CD4-positive, alpha-beta T cell treated with Interferon gamma for 1 hour (primary cell): Measurements from ENCODE around the gene ITGA5.

Experiments
- DNase-seq: peaks from one replicate; pipeline ENCODE4 v3.0.0-alpha.2; 2020

ITGA5 gene

DNA sequence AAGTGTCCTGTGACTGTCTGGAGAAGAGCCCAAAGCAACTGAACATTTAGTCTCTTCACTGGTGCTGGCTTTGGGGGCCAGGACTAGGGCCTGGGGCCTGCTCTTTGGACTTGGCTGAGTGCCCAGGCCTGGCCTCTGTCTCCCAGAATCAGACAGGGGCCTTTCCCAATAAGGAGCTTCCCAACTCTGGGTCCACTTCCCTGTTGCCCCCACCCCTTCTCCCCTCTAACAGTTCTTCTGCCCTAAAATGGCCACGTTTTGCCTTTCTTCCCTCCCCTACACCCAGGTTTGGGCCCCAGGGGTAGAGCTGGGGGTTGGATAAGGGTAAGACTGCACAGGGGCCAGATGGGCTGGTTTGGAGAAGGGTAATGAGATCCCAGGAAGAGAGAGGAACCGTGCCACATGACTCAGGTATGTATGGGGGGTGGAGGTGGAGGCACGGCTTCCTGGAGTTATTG lies 10.0 kb upstream of the ITGA5 start:
- DNase-seq = no peak

DNA sequence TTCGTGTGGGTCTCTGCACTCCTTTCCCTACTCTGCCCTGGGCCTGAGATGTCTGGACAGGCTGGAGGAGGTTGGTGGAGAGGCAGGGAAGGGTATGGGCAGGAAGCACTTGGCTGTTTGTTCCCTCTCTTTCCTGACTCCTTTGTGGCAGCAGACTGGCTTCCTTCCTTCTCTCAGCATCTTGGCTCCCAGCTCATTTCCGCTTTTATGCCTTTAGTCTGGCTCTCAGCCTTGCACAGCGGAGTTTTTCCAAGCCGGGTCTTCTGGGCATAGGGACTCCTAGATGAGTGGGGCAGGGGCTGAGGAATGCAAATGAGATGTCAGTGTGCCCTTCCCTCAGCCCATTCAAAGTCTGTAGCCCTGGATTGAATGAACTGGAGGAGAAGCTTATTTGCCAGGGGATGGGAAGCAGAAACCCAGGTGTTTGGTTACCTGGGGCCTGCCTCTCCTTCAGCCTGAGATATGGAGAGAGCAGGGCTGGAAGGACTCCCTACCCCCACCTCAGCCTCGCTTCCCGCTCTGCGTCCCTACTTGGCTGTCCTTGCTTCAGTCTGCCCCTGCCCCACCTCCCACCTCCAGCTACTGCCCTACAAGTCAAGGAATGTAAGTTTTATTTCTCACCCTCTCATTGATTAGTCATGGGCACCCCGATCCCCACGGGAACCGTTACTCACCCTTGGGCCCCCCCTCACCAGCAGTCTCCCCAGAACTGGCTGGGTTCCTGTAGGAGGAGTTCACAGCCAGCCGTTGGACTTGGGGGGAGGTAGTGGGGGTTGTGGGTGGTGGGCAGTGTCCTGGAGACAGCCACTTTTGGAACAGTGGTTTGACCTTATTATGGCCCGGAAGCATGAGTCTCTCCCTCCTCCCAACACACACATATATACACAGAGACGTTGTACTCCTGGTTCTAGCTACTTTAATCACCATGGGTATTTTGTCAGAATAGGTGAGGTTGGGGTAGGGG lies 9.3 kb upstream of the ITGA5 start:
- DNase-seq = no peak

DNA sequence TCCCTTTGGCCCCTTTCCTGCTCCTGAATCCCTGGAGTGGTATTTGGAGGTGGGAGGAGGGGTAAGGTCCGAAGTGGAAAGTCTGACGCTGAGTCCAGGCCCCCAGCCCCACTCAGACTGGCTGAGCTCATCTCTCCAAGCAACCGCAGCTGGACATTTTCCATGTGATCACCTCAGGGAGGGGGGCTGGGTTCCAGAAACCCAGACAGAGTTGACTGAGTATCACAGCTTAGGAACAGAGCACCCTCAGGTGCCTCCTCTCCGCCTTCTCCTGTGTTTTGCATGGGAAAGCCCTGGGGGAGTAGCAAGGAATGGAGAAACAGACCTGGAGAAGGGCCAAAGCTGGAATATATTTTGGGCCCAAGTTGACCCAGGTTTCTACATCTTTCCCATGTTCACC lies 8.0 kb upstream of the ITGA5 start:
- no peak for DNase-seq

DNA sequence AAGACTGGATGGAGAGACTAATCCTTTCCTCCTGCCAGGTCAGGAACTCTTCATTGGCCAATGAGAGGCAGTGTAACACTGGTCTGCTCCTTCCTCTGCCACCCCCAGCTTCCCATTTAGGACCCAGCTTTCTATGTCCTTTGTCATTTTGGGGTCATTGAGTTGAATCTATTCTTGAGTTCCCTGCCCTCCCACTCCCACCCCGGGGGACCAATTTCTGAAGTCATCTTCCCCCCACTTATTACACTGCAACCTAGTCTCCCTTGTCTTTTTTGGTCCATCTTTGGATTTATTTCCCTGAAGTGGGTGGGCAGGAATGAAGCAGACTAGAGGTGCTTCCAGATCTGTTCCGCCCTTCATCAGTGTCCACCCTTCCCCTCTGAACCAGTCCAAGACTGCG lies 7.6 kb upstream of the ITGA5 start:
- no peak for DNase-seq

DNA sequence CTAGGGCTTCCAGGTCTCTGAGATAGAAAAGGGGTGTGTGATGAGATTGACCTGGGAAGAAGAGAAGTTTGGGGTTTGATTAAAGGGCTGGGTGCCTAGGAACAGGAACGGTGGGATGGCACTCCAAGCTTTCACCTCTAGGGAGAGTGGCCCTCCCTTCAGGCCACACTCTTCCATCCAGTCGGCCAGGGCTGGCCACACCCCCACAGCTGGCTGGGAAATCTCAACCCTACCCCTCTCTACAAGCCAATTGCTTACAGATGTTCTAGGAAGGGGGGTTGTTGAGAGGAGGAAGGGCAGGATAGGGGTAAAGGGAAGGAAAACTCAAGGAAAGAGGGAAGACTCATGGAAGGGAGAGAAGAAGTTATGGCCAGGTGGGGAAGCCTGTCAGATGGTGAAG lies 6.6 kb upstream of the ITGA5 start:
- no peak for DNase-seq

GRCh38 chr12:54424224-54424623 lies 5.2 kb upstream of the ITGA5 start:
- DNase-seq = no peak

GRCh38 chr12:54423816-54424150 lies 4.7 kb upstream of the ITGA5 start:
- DNase-seq = no peak

DNA sequence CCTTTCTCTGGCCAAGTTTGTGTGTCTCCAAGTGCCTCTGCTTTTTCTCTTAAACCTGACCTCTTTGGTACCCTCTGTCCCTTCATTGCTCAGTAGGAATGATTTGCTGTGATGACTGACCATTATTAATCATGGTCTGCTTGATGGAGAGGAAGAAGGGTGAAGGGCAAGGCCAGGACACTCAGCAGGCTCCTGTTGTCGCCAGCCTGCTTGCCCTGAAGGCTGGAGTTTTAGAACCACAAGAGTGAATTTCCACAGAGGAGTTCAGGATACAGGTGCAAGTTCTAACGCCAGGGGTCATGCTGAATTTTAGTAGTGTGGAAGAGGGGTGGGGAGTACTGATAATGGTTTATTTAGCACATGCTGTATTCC lies 2.8 kb upstream of the ITGA5 start:
- DNase-seq = no peak

DNA sequence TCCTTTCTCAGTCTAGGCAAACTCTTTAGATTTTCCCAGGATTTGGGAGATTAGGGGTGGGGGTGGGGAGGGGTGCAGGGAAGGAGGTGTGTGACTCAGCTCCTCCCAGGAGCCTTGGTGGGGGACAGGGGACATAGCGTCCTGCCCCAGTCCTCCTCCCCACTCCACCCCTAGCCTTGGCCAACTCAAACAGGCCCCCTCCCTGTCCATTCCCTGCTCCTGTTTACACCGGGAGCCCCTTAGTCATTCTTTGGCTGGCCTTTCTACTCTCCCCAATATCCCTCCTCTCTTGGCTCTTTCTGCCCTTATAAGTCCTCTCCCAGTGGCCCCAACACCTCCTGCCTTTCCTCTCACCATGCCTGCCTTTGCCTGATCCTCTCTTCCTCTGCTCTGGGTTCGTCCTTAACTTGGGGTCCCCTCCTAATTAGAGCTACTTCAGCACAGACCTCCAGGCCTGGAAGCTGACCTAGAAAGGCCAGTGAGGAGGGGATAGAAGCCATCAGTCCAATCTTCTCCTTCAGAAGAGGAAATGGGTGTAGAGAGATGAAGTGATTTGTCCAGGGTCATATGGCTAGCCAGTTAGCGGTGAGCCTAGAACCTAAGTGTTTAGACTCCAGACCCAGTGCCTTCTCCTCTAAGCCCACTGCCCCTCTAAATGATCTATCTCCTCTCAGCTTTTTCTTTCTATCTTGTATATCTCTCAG lies 2.3 kb upstream of the ITGA5 start:
- DNase-seq = no peak

DNA sequence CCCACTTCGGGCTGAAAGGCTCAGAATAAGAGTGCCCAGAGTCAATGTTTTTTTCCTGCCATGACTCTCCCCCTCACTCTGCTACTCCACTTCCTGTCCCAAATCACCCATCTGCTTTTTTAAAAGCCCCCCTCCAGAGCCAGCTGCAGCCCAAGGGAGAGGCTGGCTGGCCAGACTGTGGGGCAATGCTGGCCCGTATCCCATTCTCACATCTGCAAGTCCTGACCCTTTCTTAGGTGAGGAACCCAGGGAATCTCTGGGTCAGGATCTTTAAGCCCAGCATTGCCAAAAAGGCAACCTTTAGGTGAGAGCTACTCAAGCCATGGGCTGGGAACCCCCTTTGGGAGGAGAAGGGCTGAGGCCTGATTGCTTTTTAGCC lies 1.7 kb upstream of the ITGA5 start:
- no peak for DNase-seq

- DNase-seq = no peak
These were observed 502 bp downstream of the ITGA5 start for GRCh38 chr12:54418441-54419087.

GRCh38 chr12:54417712-54418440 lies 1.2 kb downstream of the ITGA5 start:
- peak; percentile 45 for DNase-seq

- DNase-seq = no peak
These were observed 2.1 kb downstream of the ITGA5 start for GRCh38 chr12:54416687-54417603.

DNA sequence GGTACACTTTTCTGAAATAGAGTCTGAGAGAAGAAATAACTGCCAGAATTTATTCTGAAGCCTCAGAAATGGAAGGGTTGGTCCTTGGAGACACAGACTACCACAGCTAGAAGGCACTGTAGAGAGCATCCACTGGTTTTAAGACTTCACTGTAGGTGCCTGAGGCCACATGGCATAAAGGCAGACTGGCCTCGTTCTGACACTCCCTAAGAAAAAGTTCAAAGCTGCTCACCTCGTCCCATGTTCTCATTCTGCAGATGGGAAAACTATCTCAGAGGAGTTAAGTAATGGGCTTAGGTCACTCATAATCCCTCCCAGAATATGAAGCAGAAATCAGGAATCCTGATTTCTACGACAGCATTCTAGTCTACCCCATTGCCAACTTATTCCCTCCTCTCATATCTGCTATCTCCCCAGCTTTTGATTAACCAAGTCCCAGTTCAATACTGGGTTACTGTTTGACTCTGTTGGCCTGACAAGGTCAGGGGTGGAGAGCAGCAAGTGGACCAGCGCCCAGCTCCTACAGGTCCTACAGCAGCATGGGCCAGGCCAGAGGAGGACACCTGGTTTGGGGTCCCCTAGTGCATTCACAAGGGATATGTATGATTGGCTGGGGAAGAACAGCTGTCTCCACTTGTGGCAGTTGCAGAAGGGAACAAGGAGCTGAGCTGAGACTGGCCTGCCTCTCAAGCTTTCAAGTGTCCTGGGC lies 3.7 kb downstream of the ITGA5 start:
- no peak for DNase-seq

DNA sequence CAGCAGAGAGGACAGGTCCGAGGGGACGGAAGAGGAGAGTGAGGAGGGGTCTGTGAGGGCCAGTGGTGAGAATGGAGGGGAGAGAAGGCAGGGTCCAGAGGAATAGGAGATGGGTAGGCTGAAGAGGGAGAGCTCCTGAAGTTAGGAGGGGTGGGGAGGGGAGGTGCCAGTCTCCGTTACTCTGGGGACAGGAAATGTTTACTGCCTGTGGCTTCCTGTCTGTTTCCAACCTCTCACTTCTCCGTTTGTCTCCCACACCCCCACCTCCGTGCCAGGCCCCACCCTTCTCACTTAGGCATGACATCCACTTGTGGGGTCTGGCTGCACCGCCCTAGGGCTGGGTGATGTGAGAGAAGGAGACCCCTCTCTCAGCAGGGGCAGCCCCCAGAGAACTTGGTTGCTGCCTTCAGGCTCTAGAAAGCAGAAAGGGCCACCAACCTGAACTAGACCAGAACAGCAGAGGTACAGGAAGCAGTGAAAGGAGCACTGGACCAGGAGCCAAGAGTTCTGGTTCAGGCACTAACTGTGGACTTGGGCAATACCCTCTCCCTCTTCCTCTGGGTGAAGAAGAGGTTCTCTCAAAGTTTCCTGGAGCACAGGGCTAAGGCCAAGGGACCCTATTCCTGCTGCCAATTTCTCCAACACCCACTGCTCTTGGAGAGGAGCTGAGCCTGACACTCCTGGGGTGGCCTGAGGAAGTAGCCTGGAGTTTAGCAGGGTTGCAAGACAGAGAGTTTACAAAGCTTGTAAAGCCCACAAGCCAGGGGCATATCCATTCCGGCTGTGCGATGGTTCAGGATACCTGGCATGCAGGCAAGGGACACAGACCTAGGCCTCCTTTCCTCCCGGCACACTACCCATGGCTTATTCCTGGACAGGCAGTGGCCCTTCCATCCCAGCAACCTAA lies 5.5 kb downstream of the ITGA5 start:
- peak; percentile 88 for DNase-seq

DNA sequence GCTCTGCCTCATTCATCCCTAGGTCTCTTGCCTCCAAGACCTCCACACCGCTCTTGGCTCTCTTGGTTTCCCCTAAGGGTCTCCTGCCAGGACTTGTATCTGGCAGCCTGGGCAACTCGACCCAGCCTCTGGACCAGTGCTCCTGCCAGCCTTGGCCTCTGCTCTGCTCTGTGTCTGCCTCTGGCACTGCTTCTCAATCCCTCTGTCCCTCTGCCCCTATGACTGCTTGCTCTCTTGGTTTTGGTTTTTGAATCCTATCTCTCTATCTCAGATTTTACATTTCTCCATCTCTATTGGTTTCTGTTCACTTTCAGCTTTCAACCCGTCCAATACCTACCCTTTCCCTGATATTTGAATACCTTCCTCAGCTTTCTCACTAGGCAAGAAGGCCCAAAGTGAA lies 6.3 kb downstream of the ITGA5 start:
- no peak for DNase-seq

DNA sequence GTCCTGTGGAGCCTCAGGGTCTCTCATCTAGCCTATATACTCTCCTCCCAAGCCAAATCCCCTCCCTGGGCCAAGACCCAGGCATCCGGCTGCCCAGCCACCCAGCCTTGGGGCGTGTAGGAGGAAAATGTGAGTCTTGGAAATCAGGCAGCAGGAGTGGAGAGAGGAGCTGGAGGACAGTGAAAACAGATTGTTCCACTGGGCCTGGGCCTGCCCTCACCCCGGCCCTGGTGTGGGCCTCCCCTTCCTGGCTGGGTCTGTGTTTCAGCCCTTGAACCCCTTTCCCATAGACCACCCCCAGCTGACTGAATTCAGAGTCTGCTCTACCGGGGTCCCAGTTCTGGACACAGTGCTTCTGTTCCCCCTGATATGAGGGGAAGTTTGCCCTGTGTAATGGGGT lies 6.7 kb downstream of the ITGA5 start:
- no peak for DNase-seq

DNA sequence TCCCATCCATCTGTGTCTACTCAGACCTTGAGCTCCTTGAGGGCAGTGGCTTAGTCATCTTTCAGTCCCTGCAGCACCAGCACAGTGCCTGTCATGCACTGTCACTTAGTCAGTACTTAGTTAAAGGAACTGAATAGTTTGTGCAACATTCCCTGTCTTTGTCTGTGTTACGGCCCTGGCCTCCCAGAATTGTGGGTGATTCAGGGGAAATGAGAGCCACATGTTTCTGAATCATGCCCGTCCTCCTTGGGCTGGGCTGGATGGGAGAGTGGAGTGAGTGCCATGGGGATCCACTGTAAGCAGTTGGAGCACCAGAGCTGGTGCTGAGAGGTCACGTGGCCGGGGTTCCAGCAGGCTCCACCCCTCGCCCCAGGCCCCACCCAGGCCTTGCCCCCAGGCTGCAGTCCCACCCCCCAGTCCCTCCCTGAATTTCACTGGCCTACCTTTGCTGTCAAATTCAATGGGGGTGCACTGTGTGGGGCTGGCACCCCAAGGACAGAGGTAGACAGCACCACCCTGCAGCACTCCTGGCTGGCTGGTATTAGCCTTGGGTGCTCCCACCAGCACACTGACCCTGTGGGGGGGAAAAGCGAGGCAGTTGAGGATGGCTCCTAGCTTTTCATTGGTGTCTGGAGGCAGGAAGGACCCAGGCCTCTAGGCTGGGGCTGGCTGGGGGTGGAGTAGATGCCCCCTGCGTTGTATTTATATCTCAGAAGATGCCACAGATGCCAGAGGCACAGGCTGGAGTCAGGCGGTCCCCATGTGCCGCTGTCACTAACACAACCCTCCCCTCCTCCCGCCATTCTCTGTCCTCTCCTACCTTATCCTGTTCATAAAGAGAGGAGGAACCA lies 7.5 kb downstream of the ITGA5 start:
- DNase-seq = peak; percentile 83

GRCh38 chr12:54409267-54409666 lies 9.8 kb downstream of the ITGA5 start:
- DNase-seq = no peak
